OCI-LY1 (cell line): Measurements from ENCODE around the gene BCR.

ENCODE experiments used
- H2AFZ ChIP-seq: fragments of 200-600 bp; sonication (generic), shearing (Covaris generic); 2 replicates; pipeline ENCODE4 v1.6.0; 2014; ENCODE audit warnings: antibody characterized with exemption, mild to moderate bottlenecking, low read length
- H3F3A ChIP-seq: fragments of 200-600 bp; sonication (generic), shearing (Covaris generic); 2 replicates; pipeline ENCODE4 v1.6.0; 2014; ENCODE audit warnings: mild to moderate bottlenecking, antibody characterized with exemption, low read length, moderate library complexity; ENCODE audit not compliant: insufficient read depth
- H3K27ac ChIP-seq: fragments of 200-600 bp; sonication (generic); 2 replicates; pipeline ENCODE4 v1.5.1; 2014; ENCODE audit warnings: low read length, mixed run types, mild to moderate bottlenecking, low read depth; ENCODE audit not compliant: poor library complexity, severe bottlenecking
- H3K27me3 ChIP-seq: fragments of 200-600 bp; sonication (generic); 2 replicates; pipeline ENCODE4 v1.6.0; 2014; ENCODE audit warnings: antibody characterized with exemption, mild to moderate bottlenecking, low read length, moderate library complexity; ENCODE audit not compliant: insufficient read depth
- H3K36me3 ChIP-seq: fragments of 200-600 bp; sonication (generic); 2 replicates; pipeline ENCODE4 v1.6.1; 2014; ENCODE audit warnings: mild to moderate bottlenecking, antibody characterized with exemption, low read length, moderate library complexity, mixed read lengths; ENCODE audit not compliant: insufficient read depth
- H3K4me1 ChIP-seq: fragments of 200-600 bp; sonication (generic); 2 replicates; pipeline ENCODE4 v1.5.1; 2014; ENCODE audit warnings: mild to moderate bottlenecking, low read length, moderate library complexity; ENCODE audit not compliant: insufficient read depth, severe bottlenecking
- H3K4me2 ChIP-seq: fragments of 200-600 bp; sonication (generic), shearing (Covaris generic); 2 replicates; pipeline ENCODE4 v1.6.1; 2014; ENCODE audit warnings: low read length
- H3K4me3 ChIP-seq: fragments of 200-600 bp; sonication (generic); 2 replicates; pipeline ENCODE4 v1.5.1; 2014; ENCODE audit warnings: low read length, low read depth, mild to moderate bottlenecking, mixed read lengths; ENCODE audit not compliant: poor library complexity, severe bottlenecking
- H3K79me2 ChIP-seq: fragments of 200-600 bp; shearing (Covaris generic); 2 replicates; pipeline ENCODE4 v1.6.1; 2016; ENCODE audit warnings: mixed run types, low read length, mixed read lengths; ENCODE audit not compliant: insufficient read depth
- H3K9ac ChIP-seq: fragments of 200-600 bp; sonication (generic), shearing (Covaris generic); 2 replicates; pipeline ENCODE4 v1.6.1; 2014; ENCODE audit warnings: mild to moderate bottlenecking, low read length, mixed read lengths
- H3K9me2 ChIP-seq: fragments of 200-600 bp; sonication (generic), shearing (Covaris generic); 2 replicates; pipeline ENCODE4 v1.6.1; 2014; ENCODE audit warnings: low read depth, mild to moderate bottlenecking, low read length, mixed read lengths
- H3K9me3 ChIP-seq: fragments of 200-600 bp; shearing (Covaris generic); 2 replicates; pipeline ENCODE4 v1.6.1; 2014; ENCODE audit warnings: low read length, mixed read lengths
- H4K20me1 ChIP-seq: fragments of 200-600 bp; sonication (generic), shearing (Covaris generic); 2 replicates; pipeline ENCODE4 v1.6.0; 2016; ENCODE audit warnings: mild to moderate bottlenecking, low read length; ENCODE audit not compliant: insufficient read depth
- CTCF ChIP-seq: fragments of 200-600 bp; sonication (generic), shearing (Covaris generic); IDR thresholded peaks from 2 replicates; pipeline ENCODE4 v1.5.1; 2017; ENCODE audit warnings: mild to moderate bottlenecking, antibody characterized with exemption, low read length, moderate library complexity, mixed read lengths
- EZH2 ChIP-seq: fragments of 200-600 bp; sonication (generic), shearing (Covaris generic); IDR thresholded peaks from 2 replicates; pipeline ENCODE4 v1.8.0; 2017; ENCODE audit warnings: borderline replicate concordance, mixed run types, mild to moderate bottlenecking, antibody characterized with exemption, low read length, moderate library complexity, mixed read lengths

Gene BCR

GRCh38 chr22:23226497-23226850, 46.2 kb downstream of the BCR start:
- Histone ChIP-seq H2AFZ (no peak overlapping the region), H3K9ac (no peak overlapping the region), H3K27me3 (no peaks in the 10 kb centered on the region), H3K36me3 (peaks cover 76% of the 10 kb centered on the region), H3F3A (no peaks in the 10 kb centered on the region), H3K4me3 (no peak overlapping the region), H3K4me2 (no peak overlapping the region), H3K9me3 (peaks cover 18% of the 10 kb centered on the region), H3K9me2 (no peaks in the 10 kb centered on the region), H3K79me2 (peaks cover 92% of the 10 kb centered on the region), H3K27ac (no peak overlapping the region), H4K20me1 (no peaks in the 10 kb centered on the region), H3K4me1 (peaks cover 17% of the 10 kb centered on the region)
- TF ChIP-seq EZH2 (no peak), CTCF (no peak)

GRCh38 chr22:23227380-23227779, 47.1 kb downstream of the BCR start:
- peaks cover 18% of the 10 kb centered on the region for H3K9me3 ChIP-seq
- H3K79me2 ChIP-seq: peaks cover 92% of the 10 kb centered on the region
- H4K20me1 ChIP-seq: no peaks in the 10 kb centered on the region
- no peaks in the 10 kb centered on the region for H3K9me2 ChIP-seq
- H3K36me3 ChIP-seq: peaks cover 82% of the 10 kb centered on the region
- H3K27me3 ChIP-seq: no peaks in the 10 kb centered on the region
- H3K4me1 ChIP-seq: peaks cover 18% of the 10 kb centered on the region
- no peak overlapping the region for H3K4me3 ChIP-seq
- TF ChIP-seq CTCF: no peak
- no peak for TF ChIP-seq EZH2
- H3K27ac ChIP-seq: no peak overlapping the region
- no peaks in the 10 kb centered on the region for H3F3A ChIP-seq
- no peak overlapping the region for H3K9ac ChIP-seq
- no peak overlapping the region for H2AFZ ChIP-seq
- no peak overlapping the region for H3K4me2 ChIP-seq

- no peak overlapping the region for H3K4me2 ChIP-seq
- H3K27me3 ChIP-seq: no peaks in the 10 kb centered on the region
- H3K9me3 ChIP-seq: peaks cover 18% of the 10 kb centered on the region
- no peak for TF ChIP-seq EZH2
- no peak for TF ChIP-seq CTCF
- peaks cover 92% of the 10 kb centered on the region for H3K79me2 ChIP-seq
- no peak overlapping the region for H2AFZ ChIP-seq
- no peaks in the 10 kb centered on the region for H3K9me2 ChIP-seq
- no peak overlapping the region for H3K27ac ChIP-seq
- no peak overlapping the region for H3K9ac ChIP-seq
- H3K4me1 ChIP-seq: peaks cover 28% of the 10 kb centered on the region
- no peaks in the 10 kb centered on the region for H3F3A ChIP-seq
- H4K20me1 ChIP-seq: no peaks in the 10 kb centered on the region
- H3K4me3 ChIP-seq: no peak overlapping the region
- H3K36me3 ChIP-seq: peaks cover 79% of the 10 kb centered on the region
Measured at GRCh38 chr22:23228503-23228902, 48.2 kb downstream of the BCR start.
